G401 (cell line): ENCODE results near the gene ZNF410. TPM values are rescaled to one million over a fixed set of nuclear protein-coding genes. Genes with fewer than 3 reads are reported as not detected.
"Not testable (repeated sequence)": the region's sequence is repeated elsewhere in the genome, so short reads cannot be mapped to it uniquely, and the experiment has no call there.

Source experiments
- DNase-seq: peaks from one replicate; pipeline ENCODE4 v3.0.0-alpha.2; 2015; ENCODE audit warnings: low spot score
- in situ Hi-C: cut with HindIII; loops from 2 replicates; pipeline ENCODE4 v1.10.0; 2016; ENCODE audit warnings: low sequenced_read_pairs, mixed read lengths
- total RNA-seq: library from RNA; depleted of rRNA; stranded (reverse); fragments of >200 nt; shearing (Covaris generic); gene quantifications from 2 replicates; pipeline ENCODE4 v1.2.3, GENCODE V29; 2014

ZNF410 gene
- total RNA-seq, 1 experiment from 2014 or later = 51.9 TPM

DNA sequence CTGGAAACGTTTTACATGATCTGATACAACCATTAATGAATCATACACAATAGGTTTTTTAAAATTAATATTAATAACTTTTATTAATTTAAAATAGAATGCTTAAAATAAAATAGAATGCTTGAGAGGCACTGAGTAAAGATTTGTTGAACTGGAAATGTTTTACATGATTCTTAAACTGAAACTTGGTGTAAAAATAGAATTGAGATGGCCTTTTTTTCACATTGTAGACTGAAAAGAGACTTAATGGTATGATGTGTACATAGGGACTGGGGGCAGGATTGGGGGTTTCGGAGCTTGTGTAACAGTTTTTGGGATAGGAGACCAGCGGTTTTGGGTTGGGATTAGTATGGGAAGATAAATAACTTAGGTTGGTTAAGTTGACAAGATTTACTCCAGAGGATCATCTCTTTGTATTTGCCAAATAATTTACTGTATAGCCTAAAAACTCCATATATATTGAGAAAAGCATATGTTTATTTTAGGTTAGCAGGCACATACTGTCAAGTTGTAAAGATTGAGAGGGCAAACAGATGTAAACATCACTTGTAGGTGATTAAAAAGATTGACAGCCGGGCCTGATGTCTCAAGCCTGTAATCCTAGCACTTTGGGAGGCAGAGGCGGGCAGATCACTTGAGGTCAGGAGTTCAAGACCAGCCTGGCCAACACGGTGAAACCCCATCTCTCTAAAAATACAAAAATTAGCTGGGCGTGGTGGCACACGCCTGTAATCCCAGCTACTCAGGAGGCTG lies 2.0 kb upstream of the ZNF410 start:
- in situ Hi-C loops = no loop called here
- no peak for DNase-seq

DNA sequence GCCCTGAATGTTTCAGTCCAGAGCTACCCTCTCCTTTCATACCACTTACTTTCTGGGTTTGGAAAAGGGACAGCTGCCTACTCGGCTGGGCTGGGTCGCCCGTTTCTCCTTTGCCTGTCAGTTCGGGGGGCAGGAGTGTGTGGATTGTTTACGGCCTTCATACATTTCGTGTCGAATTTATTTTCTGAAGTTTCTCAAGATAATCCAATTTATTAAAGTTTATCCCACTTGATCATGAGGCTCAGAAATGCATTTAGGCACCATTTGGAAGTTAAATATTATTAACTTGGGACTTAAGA lies 608 bp downstream of the ZNF410 start:
- in situ Hi-C loops = no loop called here
- DNase-seq = no peak

DNA sequence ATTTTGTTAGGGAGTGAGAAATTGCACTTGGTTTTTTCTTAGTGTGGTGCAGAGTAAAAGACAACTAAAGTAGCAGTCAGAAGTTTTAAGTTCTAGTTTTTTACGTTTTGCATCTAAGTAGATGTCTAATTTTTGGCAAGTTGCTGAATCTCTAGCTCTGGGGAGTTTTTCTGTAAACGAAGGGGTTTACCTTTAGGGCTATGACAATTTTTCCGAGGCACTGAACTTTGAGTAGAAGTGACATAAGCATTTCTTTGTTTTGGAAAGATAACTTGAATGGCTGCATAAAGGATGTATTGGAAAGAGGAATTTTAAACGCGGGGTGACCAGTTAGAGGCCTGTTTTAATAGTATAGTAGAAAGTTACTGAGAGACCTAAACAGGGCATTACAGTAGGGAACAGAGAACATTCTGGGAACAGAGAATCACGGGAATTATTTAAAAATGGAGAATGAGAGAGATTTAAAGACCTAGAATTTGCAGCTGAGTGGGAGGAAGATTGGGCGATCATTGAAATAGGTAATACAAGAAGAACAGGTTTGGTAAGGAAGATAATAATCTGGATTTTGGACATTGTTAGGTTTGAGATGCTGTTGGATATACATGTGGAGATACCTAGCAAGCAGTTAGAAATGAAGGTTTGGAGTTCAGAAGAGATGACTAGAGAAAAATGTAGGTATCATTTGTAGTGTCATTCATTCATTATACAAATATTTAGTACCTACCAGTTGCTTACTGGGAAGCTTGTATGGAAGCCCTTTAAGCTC lies 1.2 kb downstream of the ZNF410 start:
- in situ Hi-C loops = no loop called here
- peak; percentile 7 for DNase-seq

DNA sequence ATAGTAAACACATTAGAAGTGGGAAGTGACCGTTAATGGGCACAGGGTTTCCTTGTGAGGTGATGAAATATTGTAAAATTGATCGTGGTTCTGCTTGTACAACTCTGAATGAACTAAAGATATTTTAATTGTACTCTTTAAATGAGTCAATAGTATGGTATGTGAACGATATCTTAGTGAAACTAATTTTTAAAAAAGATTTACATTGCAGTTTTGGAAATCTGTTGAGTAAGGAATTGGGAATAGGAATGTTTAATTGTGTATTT lies 1.7 kb downstream of the ZNF410 start:
- DNase-seq = no peak
- in situ Hi-C loops = no loop called here

DNA sequence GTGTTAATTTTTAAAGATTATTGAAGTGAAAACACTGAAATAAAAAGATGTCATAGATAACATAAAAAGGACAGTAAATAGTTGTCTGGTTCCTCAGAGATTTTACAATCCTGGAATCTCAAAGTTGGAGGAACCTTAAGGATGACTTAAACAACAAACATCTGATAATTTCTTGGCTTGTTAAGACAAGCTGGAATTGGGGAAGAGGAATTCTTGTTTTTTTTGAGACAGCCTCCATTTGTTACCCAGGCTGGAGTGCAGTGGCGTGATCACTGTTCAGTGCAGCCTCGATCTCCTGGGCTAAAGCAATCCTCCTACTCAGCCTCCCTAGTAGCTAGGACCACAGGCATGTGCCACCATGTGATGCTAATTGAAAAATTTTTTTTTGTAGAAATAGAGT lies 2.3 kb downstream of the ZNF410 start:
- DNase-seq = no peak
- in situ Hi-C loops = no loop called here

DNA sequence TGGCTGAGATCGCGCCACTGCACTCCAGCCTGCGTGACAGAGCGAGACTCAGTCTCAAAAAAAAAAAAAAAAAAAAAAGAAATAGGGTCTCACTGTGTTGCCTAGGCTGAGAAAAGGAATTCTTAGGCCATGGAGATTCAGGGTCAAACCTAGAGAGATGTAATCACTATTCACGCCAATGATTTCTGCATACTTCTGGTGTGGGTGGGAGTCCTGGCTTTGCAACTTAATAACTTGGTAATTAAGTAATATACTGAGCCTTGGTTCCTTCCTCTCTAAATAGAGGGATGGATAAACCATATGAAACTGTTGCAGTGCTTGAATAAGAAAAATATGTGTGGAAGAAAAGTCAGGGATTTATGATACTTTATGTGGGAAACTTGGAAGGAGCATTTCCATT lies 2.7 kb downstream of the ZNF410 start:
- no peak for DNase-seq
- in situ Hi-C loops = no loop called here

DNA sequence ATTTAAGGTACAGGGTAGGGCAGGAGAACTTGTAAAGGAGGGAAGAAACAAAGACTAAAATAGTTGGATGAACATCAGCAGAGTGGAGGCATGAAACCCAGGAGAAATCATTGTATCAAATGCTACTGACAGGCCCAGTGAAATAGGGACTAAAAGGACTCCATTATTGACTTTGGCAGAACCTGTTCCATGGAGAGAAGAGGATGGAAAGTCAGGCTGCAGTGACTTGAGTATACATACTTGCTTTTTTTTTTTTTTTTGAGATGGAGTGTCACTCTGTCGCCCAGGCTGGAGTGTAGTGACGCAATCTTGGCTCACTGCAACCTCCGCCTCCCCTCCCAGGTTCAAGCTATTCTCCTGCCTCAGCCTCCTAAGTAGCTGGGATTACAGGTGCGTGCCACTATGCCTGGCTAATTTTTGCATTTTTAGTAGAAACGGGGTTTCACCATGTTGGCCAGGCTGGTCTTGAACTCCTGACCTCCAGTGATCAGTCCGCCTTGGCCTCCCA lies 7.6 kb downstream of the ZNF410 start:
- DNase-seq, in situ Hi-C loops: not testable (repeated sequence)

DNA sequence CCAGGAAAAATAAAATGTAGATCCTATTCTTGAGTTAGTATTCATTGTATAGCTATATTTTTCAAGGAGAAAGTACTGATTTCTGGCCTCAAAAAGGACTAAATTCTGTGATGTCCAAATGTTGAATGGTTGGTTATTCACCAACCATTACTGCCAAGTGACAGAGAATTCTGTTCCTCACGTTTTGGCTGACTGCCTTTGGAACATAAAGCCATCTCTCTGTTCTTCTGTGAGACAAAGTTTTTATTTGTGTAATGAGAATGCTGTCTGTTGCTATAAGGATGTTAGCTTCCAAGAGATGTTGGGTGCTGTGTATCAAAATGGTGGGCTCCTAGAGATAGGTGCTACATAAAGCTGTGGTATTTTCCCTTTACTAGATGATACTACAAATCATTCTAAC lies 9.3 kb downstream of the ZNF410 start:
- in situ Hi-C loops = no loop called here
- no peak for DNase-seq

DNA sequence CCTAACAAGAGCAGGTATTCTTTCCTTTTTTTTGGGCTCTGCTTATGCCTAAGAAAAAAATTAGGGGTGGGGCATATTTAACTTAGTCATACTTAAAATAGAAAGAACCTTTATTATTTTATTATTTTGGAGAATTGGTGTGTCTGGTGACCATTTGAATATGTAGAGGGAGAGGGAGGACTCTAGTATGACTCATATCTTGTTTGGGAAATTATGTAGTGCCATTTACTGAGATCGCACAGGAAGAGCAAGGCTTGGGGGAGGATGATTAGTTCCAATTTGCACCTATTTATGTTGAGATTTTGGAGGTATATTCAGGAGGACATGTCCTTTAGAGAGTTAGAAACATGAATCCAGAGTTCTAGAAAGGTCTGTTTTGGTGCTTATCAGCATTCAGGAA lies 9.9 kb downstream of the ZNF410 start:
- in situ Hi-C loops = no loop called here
- DNase-seq = no peak

DNA sequence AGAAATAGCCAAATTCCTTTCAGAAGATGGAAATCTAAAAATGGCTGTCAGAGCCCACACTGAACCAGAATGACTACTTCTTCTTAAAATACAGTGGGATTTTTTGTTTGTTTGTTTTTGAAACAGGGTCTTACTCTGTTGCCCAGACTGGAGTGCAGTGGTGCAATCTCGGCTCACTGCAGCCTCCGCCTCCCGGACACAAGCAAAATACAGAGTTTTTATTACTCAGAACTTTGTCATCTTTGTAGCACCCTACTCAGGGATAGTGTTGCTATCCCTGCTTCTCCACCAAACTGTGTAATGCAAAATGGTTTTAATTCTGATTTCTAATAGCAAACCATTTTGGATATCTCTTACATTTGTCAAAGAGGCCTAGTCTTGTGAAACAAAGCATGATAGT lies 16.4 kb downstream of the ZNF410 start:
- DNase-seq = no peak
- in situ Hi-C loops = no loop called here

DNA sequence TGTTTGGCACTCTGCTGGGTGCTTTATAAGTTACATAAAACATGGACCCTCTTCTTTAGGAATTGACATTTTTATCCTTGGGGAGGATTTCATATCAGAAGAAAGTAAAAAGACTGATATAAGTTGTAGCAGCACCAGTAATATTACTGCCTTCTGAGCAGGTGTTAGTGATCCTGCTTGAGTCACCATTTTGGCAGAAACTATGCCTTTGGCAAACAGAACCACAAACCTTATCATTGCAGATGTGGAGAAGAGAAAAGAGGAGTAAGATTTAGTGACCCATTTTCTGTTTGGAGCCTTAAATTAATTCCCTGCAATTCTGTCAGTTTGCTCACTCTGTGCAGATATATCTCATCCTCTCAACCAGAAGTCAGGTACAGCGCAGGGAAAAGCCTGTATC lies 23.0 kb downstream of the ZNF410 start:
- in situ Hi-C loops = no loop called here

DNA sequence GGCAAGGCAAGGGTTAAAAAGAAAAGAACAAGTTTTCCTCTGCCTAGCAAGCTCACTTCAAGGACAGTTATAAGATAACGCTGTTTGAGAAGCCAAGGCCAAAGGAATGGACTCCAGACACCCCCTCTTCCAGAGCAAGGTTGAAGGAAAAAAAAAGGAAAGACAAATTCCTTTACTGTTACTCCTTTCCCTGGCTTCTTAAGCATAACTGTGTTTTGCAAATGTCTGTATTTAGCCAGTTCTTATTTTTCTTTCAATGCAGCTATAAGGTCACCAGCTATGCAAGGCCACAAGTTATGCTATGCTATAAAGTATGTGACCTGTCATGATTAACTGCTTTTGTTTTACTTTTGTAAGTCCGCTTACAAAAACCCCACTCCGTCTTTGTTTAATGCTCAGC lies 26.6 kb downstream of the ZNF410 start:
- in situ Hi-C loops = no loop called here
- no peak for DNase-seq

More for the DNA sequence above, 23.0 kb downstream of the ZNF410 start:
- no peak for DNase-seq

DNA sequence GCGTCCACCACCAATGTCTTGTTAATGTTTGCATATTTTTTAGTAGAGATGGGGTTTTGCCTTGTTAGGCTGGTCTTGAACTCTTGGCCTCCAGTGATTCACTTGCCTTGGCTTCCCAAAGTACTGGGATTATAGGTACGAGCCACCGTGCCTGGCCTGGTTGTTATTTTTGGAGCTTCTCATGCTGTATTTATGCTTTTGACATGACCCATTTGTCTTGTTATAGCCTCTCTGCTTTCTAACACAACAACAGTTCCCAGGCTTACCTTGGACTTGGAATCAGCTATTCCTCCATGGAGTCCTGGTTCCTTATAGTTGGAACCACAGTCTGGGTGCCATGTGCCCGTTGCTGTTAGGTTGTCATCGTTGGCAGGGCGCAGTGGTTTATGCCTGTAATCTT lies 29.7 kb downstream of the ZNF410 start:
- no peak for DNase-seq
- in situ Hi-C loops = no loop called here

DNA sequence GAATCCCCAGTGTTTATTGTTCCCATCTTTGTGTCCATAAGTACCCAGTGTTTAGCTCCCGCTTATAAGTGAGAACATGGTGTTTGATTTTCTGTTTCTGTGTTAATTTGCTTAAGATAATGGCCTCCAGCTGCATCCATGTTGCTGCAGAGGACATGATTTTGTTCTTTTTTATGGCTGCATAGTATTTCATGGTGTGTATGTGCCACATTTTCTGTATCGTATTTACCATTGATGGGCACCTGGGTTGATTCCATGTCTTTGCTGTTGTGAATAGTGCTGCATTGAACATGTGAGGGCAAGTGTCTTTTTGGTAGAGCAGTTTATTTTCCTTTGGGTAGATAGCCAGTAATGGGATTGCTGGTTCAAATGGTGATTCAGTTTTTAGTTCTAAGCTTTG lies 32.8 kb downstream of the ZNF410 start:
- DNase-seq, in situ Hi-C loops: not testable (repeated sequence)

DNA sequence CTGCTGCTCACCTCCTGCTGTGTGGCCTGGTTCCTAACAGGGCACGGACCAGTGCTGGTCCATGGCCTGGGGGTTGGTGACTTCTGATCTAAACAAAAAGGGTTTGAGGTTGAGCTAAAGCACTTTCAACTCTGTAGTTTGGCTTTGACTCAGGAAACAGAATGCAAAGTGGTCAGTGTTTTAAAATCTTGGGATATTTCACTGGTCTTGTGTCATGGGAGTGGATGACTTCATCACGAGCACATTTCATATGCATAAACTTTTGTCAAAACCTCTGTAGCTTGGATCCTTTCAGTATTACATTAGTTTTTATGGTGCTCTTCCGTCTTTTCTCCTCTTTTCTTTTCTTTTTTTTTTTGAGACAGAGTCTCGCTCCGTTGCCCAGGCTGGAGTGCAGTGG lies 37.7 kb downstream of the ZNF410 start:
- DNase-seq = no peak
- in situ Hi-C loops = no loop called here

DNA sequence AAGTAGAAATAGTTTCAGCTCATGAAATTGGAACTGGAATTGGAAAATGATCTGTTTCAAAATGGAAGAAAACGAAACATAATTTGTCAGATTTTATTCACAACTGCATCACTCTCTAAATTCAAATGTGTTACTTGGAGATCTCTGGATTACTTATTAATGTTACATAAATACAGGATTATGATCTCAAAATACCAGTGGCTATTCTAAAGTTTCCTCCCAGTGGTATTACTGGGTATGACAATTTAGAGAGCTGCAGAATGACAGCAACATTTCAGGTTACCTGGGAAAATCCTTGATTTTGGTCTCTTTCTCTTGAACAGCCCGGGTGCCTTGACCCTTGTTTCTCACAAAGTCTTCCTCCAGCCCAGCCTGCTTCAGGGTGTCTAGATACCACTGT lies 49.0 kb downstream of the ZNF410 start:
- in situ Hi-C loops = no loop called here

DNA sequence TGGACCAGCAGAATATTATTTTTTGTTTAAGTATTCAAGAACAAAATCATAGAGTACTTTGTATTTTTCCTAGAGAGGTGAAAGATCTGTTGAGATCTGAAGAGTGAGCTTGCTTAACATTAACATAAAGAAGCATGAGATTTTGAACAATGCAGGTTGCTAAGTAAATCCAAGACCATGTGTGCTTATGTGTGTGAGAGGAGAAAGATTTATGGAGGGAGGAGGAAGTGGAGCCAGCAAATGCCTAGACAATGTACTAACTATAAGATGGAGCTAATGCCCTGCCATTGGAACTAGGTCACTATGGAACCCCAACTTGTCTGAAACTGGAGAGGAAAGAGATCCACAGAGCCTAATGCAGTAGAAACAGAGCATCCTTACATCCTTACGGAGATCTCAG lies 49.9 kb downstream of the ZNF410 start:
- in situ Hi-C loops = no loop called here

More for the DNA sequence above, 49.0 kb downstream of the ZNF410 start:
- no peak for DNase-seq

DNA sequence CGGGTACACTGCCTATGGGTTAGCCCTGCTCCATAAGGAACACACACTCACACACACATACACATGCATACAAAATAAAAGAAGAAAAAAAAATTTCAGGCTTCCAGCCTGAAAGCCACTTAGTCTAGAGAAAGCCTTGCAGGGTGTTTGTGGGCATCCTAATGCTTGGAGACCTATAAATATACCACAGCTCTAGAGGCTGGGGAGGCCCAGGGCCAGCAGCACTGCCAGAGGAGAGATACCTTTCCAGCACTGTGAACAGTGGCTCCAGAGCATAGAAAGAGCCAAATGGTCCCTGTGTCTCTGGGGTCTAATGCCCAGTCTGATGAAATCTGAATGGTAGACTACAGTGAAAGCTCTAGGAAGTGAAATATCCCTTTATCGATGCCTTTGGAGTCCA lies 50.4 kb downstream of the ZNF410 start:
- in situ Hi-C loops = no loop called here
- no peak for DNase-seq

More for the DNA sequence above, 49.9 kb downstream of the ZNF410 start:
- DNase-seq = no peak

DNA sequence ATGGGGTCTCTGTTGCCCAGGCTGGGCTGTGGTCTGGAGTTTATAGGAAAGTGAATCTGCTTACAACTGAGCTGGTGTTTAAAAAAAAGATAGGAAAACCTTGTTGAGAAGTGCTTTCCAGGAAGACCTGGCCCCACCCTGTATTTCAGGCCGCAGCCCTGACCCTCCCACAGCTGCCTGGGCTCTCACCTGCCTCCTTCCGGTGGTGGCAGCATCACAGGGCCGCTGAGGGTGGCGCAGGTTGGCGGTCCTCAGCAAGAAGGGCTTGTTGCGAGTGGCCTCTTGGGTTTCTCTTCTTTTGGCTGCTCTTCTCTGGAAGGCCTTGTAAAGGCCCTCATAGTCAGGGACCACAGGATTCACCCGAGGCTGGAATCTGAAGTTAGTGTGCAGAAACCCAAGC lies 55.5 kb downstream of the ZNF410 start:
- in situ Hi-C loops = no loop called here
- DNase-seq = no peak

DNA sequence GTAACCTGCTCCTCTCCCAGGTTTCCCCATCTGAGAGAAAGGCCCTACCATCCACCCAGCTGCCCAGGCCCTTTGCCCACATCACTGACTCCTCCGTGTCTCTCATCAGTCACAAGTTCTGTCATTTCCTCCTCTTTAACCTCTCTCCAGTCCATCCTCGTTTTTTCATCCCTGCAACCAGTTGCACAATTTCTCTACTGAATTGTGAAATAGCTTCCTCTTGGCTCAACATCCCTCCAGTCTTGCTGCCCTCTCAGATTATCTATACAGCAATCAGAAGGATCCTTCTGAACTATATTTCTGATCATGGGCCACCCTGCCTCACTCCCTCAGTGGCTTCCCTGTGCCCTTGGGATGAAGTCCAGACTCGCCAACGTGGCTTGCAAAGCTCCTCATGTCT lies 56.4 kb downstream of the ZNF410 start:
- in situ Hi-C loops = no loop called here
- no peak for DNase-seq
